Esophagus squamous epithelium (tissue), 5 donors: ENCODE measurements around the gene RNU7-1. TPM values are rescaled to one million over a fixed set of nuclear protein-coding genes. Genes with fewer than 3 reads are reported as not detected.
A peak's percentile ranks its signal among the peaks of the same experiment; 100 is the strongest.

Source experiments
- DNase-seq: peaks from one replicate; lab custom pipeline; 2025; lab: John Stamatoyannopoulos, UW
- H3K27ac ChIP-seq, 4 donors: fragments of 200-600 bp; sonication (generic); one replicate each; pipeline ENCODE4 v1.5.1; 2016 to 2019; ENCODE audit warnings: mild to moderate bottlenecking in 1 of 4
- H3K27me3 ChIP-seq, 4 donors: fragments of 200-600 bp; sonication (generic); 1 replicate in 3 of 4; 2 replicates in 1 of 4; pipeline versions ENCODE4 v1.5.1 to v1.6.0; 2017 to 2021; ENCODE audit warnings: antibody characterized with exemption in 1 of 4
- H3K36me3 ChIP-seq, 3 donors: fragments of 200-600 bp; sonication (generic); one replicate each; pipeline ENCODE4 v1.5.1; 2016 to 2019
- H3K4me1 ChIP-seq, 3 donors: fragments of 200-600 bp; sonication (generic); one replicate each; pipeline ENCODE4 v1.5.1; 2017 to 2019
- H3K4me3 ChIP-seq, 4 donors: fragments of 200-600 bp; sonication (generic); 1 replicate in 3 of 4; 2 replicates in 1 of 4; pipeline ENCODE4 v1.5.1; 2016 to 2019; ENCODE audit warnings: mild to moderate bottlenecking in 2 of 4, moderate library complexity in 1 of 4
- H3K9me3 ChIP-seq, 3 donors: fragments of 200-600 bp; sonication (generic); one replicate each; pipeline ENCODE4 v1.5.1; 2016 to 2019
- POLR2A ChIP-seq, 4 donors: fragments of 450-650 bp; IDR thresholded peaks; one replicate each; pipeline ENCODE4 v1.6.1; 2017; ENCODE audit warnings: antibody characterized with exemption in 4 of 4, mild to moderate bottlenecking in 4 of 4, moderate library complexity in 3 of 4
- WGBS, 2 donors: methylation state at CpG; one replicate each; pipeline ENCODE4 v1.1.5; 2018; 5-methylcytosine and 5-hydroxymethylcytosine counted together
- intact Hi-C: fragments of 100-400 bp; cut with DNase I; formaldehyde crosslinking; loops from one replicate; pipeline ENCODE4 v1.15.0; 2022
- total RNA-seq, 4 donors: library from RNA; depleted of rRNA; stranded (reverse); fragments of >200 nt; gene quantifications; one replicate each; pipeline ENCODE4 v1.1.0, GENCODE V29; 2016
- TF ChIP-seq, protein P1 (sequence below), 6 experiments: fragments of 450-650 bp in 4 of 6; fragments of 200-600 bp in 2 of 6; sonication (generic) in 2 of 6; IDR thresholded peaks; one replicate each; pipeline ENCODE4 v1.5.1; 2016 to 2019; ENCODE audit warnings: antibody characterized with exemption in 6 of 6, mild to moderate bottlenecking in 4 of 6, moderate library complexity in 4 of 6
- donor health status: DM: yes; HTN: yes; CAD: no.

Gene RNU7-1
- total RNA-seq, 4 donors from 2014 or later = not detected

DNA sequence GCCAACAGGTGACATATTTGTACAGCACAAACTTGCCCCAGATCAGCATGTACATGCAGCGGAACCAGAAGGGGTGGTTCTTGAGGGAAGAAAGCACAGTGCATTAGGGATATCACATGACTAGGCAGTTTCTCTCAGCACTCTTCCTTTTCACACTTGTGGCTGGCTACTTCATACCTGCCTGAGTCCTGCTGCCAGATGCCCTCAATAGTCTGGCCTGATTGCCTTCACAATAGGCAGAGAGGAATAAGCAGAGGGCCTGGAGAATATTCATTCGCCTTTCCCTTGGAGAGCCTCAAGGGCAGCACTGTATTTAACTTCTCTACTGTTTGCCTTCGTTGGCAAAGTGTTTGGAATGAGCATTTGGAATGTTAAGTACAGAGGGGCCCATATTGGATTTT is 35.0 kb downstream of the RNU7-1 start:
- Histone ChIP-seq H3K4me3 (no peak overlapping the region), H3K4me1 (peaks cover 7 to 30% (median 17%) of the 10 kb centered on the region in 3 donors), H3K36me3 (peaks cover 32 to 93% (median 59%) of the 10 kb centered on the region in 3 donors), H3K9me3 (no peaks in the 10 kb centered on the region), H3K27me3 (no peaks in the 10 kb centered on the region), H3K27ac (peak overlapping the region; percentile 72 to 84 (median 78))
- DNase-seq = no peak
- 35 to 66% methylated on average over 3 of the region's 3 CpGs for whole genome bisulfite sequencing, 2 donors
- TF ChIP-seq, protein P1, sequence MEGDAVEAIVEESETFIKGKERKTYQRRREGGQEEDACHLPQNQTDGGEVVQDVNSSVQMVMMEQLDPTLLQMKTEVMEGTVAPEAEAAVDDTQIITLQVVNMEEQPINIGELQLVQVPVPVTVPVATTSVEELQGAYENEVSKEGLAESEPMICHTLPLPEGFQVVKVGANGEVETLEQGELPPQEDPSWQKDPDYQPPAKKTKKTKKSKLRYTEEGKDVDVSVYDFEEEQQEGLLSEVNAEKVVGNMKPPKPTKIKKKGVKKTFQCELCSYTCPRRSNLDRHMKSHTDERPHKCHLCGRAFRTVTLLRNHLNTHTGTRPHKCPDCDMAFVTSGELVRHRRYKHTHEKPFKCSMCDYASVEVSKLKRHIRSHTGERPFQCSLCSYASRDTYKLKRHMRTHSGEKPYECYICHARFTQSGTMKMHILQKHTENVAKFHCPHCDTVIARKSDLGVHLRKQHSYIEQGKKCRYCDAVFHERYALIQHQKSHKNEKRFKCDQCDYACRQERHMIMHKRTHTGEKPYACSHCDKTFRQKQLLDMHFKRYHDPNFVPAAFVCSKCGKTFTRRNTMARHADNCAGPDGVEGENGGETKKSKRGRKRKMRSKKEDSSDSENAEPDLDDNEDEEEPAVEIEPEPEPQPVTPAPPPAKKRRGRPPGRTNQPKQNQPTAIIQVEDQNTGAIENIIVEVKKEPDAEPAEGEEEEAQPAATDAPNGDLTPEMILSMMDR (IDR thresholded peaks at IDR 0.05) = peak in 1 of 6 experiments; percentile 26
- no peak for TF ChIP-seq POLR2A (IDR thresholded peaks at IDR 0.05)
- intact Hi-C loops = no loop called here

DNA sequence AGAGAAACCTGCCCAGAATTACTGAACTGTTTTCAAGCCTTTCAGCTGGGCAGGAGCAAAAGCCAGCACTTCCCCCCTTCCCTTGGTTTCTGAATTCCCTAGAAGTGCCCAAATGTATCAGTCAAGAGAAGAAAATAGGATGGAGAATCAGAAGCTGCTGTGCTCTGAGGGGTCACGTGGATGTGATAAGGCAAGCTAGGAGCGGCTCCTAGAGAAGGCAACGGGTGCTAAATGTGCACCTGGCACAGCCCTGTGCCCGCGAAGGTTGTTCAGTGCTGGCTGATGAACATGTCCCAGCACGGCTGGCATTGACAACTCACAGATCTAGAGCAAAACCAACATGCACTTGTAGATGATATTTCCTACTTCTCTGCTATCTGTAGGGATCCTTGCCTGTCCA is 35.4 kb downstream of the RNU7-1 start:
- no peaks in the 10 kb centered on the region for H3K27me3 ChIP-seq
- H3K36me3 ChIP-seq = peaks cover 32 to 90% (median 59%) of the 10 kb centered on the region in 3 donors
- no peaks in the 10 kb centered on the region for H3K9me3 ChIP-seq
- DNase-seq = no peak
- H3K4me3 ChIP-seq = no peak overlapping the region
- peak overlapping the region; percentile 72 to 84 (median 78) for H3K27ac ChIP-seq
- intact Hi-C loops = no loop called here
- WGBS, 2 donors = 53 to 60% methylated on average over 6 of the region's 6 CpGs
- peaks cover 7 to 30% (median 17%) of the 10 kb centered on the region in 3 donors for H3K4me1 ChIP-seq
- no peak for TF ChIP-seq POLR2A (IDR thresholded peaks at IDR 0.05)
- TF ChIP-seq, protein P1 (IDR thresholded peaks at IDR 0.05) = no peak

DNA sequence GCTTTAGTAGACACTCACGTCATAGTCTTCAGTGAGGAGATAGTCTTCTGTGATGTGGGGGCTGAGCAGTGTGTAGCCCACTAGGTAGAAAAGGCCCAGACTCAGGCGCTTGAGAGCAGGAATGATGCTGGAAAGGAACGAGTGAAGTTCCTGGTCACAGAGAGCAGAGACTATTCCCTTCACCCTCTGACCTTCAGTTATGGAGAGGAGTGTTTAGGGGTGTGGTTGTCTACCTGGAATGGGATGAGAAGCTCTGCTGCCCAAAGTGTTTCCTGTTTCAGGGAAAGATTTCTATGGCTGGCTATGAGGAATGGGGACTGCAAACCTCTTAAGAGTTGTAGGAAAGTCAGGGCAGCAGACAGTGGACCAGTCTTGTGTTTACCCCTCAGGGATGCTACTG is 35.8 kb downstream of the RNU7-1 start:
- Histone ChIP-seq H3K4me1 (peaks cover 7 to 30% (median 17%) of the 10 kb centered on the region in 3 donors), H3K4me3 (no peak overlapping the region), H3K27ac (peak overlapping the region; percentile 72 to 84 (median 78)), H3K9me3 (no peaks in the 10 kb centered on the region), H3K36me3 (peaks cover 32 to 89% (median 59%) of the 10 kb centered on the region in 3 donors), H3K27me3 (no peaks in the 10 kb centered on the region)
- TF ChIP-seq, protein P1 (IDR thresholded peaks at IDR 0.05) = no peak
- TF ChIP-seq POLR2A (IDR thresholded peaks at IDR 0.05) = no peak
- 67 to 70% methylated on average over 1 to 3 of the region's 3 CpGs for WGBS, 2 donors
- intact Hi-C loops = no loop called here
- DNase-seq = no peak

DNA sequence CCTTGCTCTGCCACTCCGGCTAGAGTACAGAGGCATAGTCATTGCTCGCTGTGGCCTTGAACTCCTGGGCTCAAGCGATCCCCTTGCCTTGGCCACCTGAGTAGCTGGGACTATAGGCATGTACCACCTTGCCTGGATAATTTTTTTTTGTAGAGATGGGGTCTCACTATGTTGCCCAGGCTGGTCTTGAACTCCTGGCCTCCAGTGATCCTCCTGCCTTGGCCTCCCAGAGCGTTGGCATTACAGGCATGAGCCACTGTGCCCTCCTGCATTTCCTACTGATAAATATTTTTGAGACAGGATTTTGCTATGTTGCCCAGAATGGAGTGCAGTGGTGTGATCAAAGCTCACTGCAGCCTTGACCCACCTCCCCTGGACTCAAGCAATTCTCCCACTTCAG is 36.5 kb downstream of the RNU7-1 start:
- WGBS, 2 donors = 97 to 98% methylated on average over 3 to 4 of the region's 4 CpGs
- intact Hi-C loops = no loop called here
- Histone ChIP-seq H3K27ac (peak overlapping the region in 2 of 4 donors; percentile 72 to 84), H3K4me1 (peaks cover 7 to 30% (median 17%) of the 10 kb centered on the region in 3 donors), H3K9me3 (no peaks in the 10 kb centered on the region), H3K36me3 (peaks cover 26 to 86% (median 53%) of the 10 kb centered on the region in 3 donors), H3K4me3 (no peak overlapping the region), H3K27me3 (no peaks in the 10 kb centered on the region)
- no peak for DNase-seq
- TF ChIP-seq POLR2A (IDR thresholded peaks at IDR 0.05) = no peak
- TF ChIP-seq, protein P1 (IDR thresholded peaks at IDR 0.05) = no peak

DNA sequence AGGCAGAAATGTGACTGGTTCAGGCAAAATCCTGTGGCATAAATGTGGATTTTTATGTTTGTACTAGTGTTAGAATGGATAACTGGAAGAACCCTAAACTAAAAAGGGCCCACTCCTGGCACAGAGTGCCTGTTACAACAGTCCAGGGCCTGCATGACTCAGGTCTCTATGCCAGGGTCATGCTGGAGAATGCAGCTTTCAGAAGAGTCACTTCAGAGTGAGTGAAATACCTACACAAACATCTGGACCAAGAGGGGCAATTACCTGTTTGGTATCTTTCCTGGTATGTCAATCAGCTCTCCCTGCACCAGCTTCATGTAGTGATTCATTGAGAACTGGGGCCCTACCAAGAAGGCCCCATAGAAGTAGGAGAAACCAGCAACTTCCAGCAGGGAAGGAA is 37.1 kb downstream of the RNU7-1 start:
- no peak overlapping the region for H3K27ac ChIP-seq
- no peak overlapping the region for H3K4me3 ChIP-seq
- H3K36me3 ChIP-seq = peaks cover 20 to 79% (median 46%) of the 10 kb centered on the region in 3 donors
- TF ChIP-seq, protein P1 (IDR thresholded peaks at IDR 0.05) = no peak
- TF ChIP-seq POLR2A (IDR thresholded peaks at IDR 0.05) = no peak
- peaks cover 7 to 30% (median 17%) of the 10 kb centered on the region in 3 donors for H3K4me1 ChIP-seq
- intact Hi-C loops = no loop called here
- H3K27me3 ChIP-seq = no peaks in the 10 kb centered on the region
- H3K9me3 ChIP-seq = no peaks in the 10 kb centered on the region
- no peak for DNase-seq
